OCI-LY1 (cell line): ENCODE results near the gene TINAGL1.

ENCODE experiments used
- H2AFZ ChIP-seq: fragments of 200-600 bp; sonication (generic), shearing (Covaris generic); 2 replicates; pipeline ENCODE4 v1.6.0; 2014; ENCODE audit warnings: antibody characterized with exemption, mild to moderate bottlenecking, low read length
- H3F3A ChIP-seq: fragments of 200-600 bp; sonication (generic), shearing (Covaris generic); 2 replicates; pipeline ENCODE4 v1.6.0; 2014; ENCODE audit warnings: mild to moderate bottlenecking, antibody characterized with exemption, low read length, moderate library complexity; ENCODE audit not compliant: insufficient read depth
- H3K27ac ChIP-seq: fragments of 200-600 bp; sonication (generic); 2 replicates; pipeline ENCODE4 v1.5.1; 2014; ENCODE audit warnings: low read length, mixed run types, mild to moderate bottlenecking, low read depth; ENCODE audit not compliant: poor library complexity, severe bottlenecking
- H3K27me3 ChIP-seq: fragments of 200-600 bp; sonication (generic); 2 replicates; pipeline ENCODE4 v1.6.0; 2014; ENCODE audit warnings: antibody characterized with exemption, mild to moderate bottlenecking, low read length, moderate library complexity; ENCODE audit not compliant: insufficient read depth
- H3K36me3 ChIP-seq: fragments of 200-600 bp; sonication (generic); 2 replicates; pipeline ENCODE4 v1.6.1; 2014; ENCODE audit warnings: mild to moderate bottlenecking, antibody characterized with exemption, low read length, moderate library complexity, mixed read lengths; ENCODE audit not compliant: insufficient read depth
- H3K4me1 ChIP-seq: fragments of 200-600 bp; sonication (generic); 2 replicates; pipeline ENCODE4 v1.5.1; 2014; ENCODE audit warnings: mild to moderate bottlenecking, low read length, moderate library complexity; ENCODE audit not compliant: insufficient read depth, severe bottlenecking
- H3K4me2 ChIP-seq: fragments of 200-600 bp; sonication (generic), shearing (Covaris generic); 2 replicates; pipeline ENCODE4 v1.6.1; 2014; ENCODE audit warnings: low read length
- H3K4me3 ChIP-seq: fragments of 200-600 bp; sonication (generic); 2 replicates; pipeline ENCODE4 v1.5.1; 2014; ENCODE audit warnings: low read length, low read depth, mild to moderate bottlenecking, mixed read lengths; ENCODE audit not compliant: poor library complexity, severe bottlenecking
- H3K79me2 ChIP-seq: fragments of 200-600 bp; shearing (Covaris generic); 2 replicates; pipeline ENCODE4 v1.6.1; 2016; ENCODE audit warnings: mixed run types, low read length, mixed read lengths; ENCODE audit not compliant: insufficient read depth
- H3K9ac ChIP-seq: fragments of 200-600 bp; sonication (generic), shearing (Covaris generic); 2 replicates; pipeline ENCODE4 v1.6.1; 2014; ENCODE audit warnings: mild to moderate bottlenecking, low read length, mixed read lengths
- H3K9me2 ChIP-seq: fragments of 200-600 bp; sonication (generic), shearing (Covaris generic); 2 replicates; pipeline ENCODE4 v1.6.1; 2014; ENCODE audit warnings: low read depth, mild to moderate bottlenecking, low read length, mixed read lengths
- H3K9me3 ChIP-seq: fragments of 200-600 bp; shearing (Covaris generic); 2 replicates; pipeline ENCODE4 v1.6.1; 2014; ENCODE audit warnings: low read length, mixed read lengths
- H4K20me1 ChIP-seq: fragments of 200-600 bp; sonication (generic), shearing (Covaris generic); 2 replicates; pipeline ENCODE4 v1.6.0; 2016; ENCODE audit warnings: mild to moderate bottlenecking, low read length; ENCODE audit not compliant: insufficient read depth
- EZH2 ChIP-seq: fragments of 200-600 bp; sonication (generic), shearing (Covaris generic); IDR thresholded peaks from 2 replicates; pipeline ENCODE4 v1.8.0; 2017; ENCODE audit warnings: borderline replicate concordance, mixed run types, mild to moderate bottlenecking, antibody characterized with exemption, low read length, moderate library complexity, mixed read lengths
- TF ChIP-seq, protein P1 (sequence below): fragments of 200-600 bp; sonication (generic), shearing (Covaris generic); IDR thresholded peaks from 2 replicates; pipeline ENCODE4 v1.5.1; 2017; ENCODE audit warnings: mild to moderate bottlenecking, antibody characterized with exemption, low read length, moderate library complexity, mixed read lengths

TINAGL1 gene

GRCh38 chr1:31617916-31618746 is 41.8 kb downstream of the TINAGL1 start:
- Histone ChIP-seq H3K9me3 (no peaks in the 10 kb centered on the region), H3K9me2 (no peaks in the 10 kb centered on the region), H3F3A (no peaks in the 10 kb centered on the region), H3K4me3 (peak overlapping the region; percentile 36), H3K79me2 (no peaks in the 10 kb centered on the region), H3K9ac (no peak overlapping the region), H3K27ac (no peak overlapping the region), H3K4me1 (peaks cover 11% of the 10 kb centered on the region), H3K27me3 (peaks cover 8% of the 10 kb centered on the region), H4K20me1 (no peaks in the 10 kb centered on the region), H2AFZ (no peak overlapping the region), H3K36me3 (no peaks in the 10 kb centered on the region), H3K4me2 (peak overlapping the region; percentile 51)
- TF ChIP-seq, protein P1, sequence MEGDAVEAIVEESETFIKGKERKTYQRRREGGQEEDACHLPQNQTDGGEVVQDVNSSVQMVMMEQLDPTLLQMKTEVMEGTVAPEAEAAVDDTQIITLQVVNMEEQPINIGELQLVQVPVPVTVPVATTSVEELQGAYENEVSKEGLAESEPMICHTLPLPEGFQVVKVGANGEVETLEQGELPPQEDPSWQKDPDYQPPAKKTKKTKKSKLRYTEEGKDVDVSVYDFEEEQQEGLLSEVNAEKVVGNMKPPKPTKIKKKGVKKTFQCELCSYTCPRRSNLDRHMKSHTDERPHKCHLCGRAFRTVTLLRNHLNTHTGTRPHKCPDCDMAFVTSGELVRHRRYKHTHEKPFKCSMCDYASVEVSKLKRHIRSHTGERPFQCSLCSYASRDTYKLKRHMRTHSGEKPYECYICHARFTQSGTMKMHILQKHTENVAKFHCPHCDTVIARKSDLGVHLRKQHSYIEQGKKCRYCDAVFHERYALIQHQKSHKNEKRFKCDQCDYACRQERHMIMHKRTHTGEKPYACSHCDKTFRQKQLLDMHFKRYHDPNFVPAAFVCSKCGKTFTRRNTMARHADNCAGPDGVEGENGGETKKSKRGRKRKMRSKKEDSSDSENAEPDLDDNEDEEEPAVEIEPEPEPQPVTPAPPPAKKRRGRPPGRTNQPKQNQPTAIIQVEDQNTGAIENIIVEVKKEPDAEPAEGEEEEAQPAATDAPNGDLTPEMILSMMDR, result peak; percentile 86
- TF ChIP-seq EZH2, result no peak

GRCh38 chr1:31618916-31619846 is 42.9 kb downstream of the TINAGL1 start:
- Histone ChIP-seq H3K9me3 (no peaks in the 10 kb centered on the region), H3K9me2 (no peaks in the 10 kb centered on the region), H2AFZ (no peak overlapping the region), H3K4me3 (no peak overlapping the region), H3K27me3 (peaks cover 8% of the 10 kb centered on the region), H3K4me2 (no peak overlapping the region), H3K4me1 (peaks cover 11% of the 10 kb centered on the region), H3K27ac (no peak overlapping the region), H3K9ac (no peak overlapping the region), H3K36me3 (no peaks in the 10 kb centered on the region; the same call in 1 of the 2 replicates), H3F3A (no peaks in the 10 kb centered on the region), H4K20me1 (no peaks in the 10 kb centered on the region), H3K79me2 (no peaks in the 10 kb centered on the region)
- no peak for TF ChIP-seq EZH2
- TF ChIP-seq, protein P1, result no peak

DNA sequence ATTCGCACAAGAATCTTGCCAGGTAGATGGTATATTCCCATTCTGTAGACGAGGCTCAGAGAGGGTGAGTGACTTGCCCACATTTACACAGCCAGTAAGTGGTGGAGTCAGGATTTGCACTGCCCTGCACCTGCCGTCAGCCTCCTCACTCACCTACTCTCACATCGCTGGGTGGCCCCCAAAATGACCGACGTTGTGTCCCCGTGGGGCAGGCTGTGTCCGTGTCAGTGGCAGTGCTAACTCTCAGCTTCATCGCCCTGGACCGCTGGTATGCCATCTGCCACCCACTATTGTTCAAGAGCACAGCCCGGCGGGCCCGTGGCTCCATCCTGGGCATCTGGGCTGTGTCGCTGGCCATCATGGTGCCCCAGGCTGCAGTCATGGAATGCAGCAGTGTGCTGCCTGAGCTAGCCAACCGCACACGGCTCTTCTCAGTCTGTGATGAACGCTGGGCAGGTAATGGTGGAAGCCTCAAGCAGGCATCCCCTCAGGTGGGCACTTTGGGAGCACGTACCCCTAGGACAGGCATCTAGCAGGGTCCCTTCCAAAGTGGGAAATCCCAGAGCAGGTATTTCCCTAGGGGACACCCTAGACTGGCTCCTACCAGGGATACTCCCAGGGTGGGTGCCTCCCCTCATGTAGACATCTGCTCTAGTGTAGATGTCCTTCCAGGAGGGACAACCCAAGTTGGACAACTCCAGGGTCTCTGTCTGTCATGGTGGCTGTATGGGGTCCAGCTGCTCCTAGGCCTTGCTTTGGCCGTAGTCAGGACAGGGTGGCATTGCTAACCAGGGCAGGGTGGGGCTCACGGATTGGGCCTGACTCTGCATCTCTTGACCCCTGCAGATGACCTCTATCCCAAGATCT is 44.5 kb downstream of the TINAGL1 start:
- Histone ChIP-seq H3K9me2 (no peaks in the 10 kb centered on the region), H3K27ac (no peak overlapping the region), H4K20me1 (no peaks in the 10 kb centered on the region), H3K27me3 (peaks cover 8% of the 10 kb centered on the region), H3F3A (no peaks in the 10 kb centered on the region), H3K36me3 (no peaks in the 10 kb centered on the region; the same call in 1 of the 2 replicates), H3K4me2 (no peak overlapping the region), H3K4me3 (no peak overlapping the region), H3K4me1 (peaks cover 11% of the 10 kb centered on the region), H3K9me3 (no peaks in the 10 kb centered on the region), H2AFZ (no peak overlapping the region), H3K9ac (no peak overlapping the region), H3K79me2 (no peaks in the 10 kb centered on the region)
- TF ChIP-seq, protein P1, result no peak
- TF ChIP-seq EZH2, result no peak
